MM.1S (cell line): ENCODE data around the gene SLC38A7.

ENCODE experiments used
- DNase-seq: peaks from one replicate; pipeline ENCODE4 v3.0.0-alpha.2; 2015
- H2AFZ ChIP-seq: fragments of 300-600 bp; sonication (generic); 2 replicates; pipeline ENCODE4 v1.6.0; 2016; ENCODE audit warnings: antibody characterized with exemption, low read length
- H3F3A ChIP-seq: fragments of 300-600 bp; sonication (generic); 2 replicates; pipeline ENCODE4 v1.6.1; 2016; ENCODE audit warnings: mild to moderate bottlenecking, antibody characterized with exemption, low read length, moderate library complexity, mixed read lengths; ENCODE audit not compliant: insufficient read depth
- H3K27ac ChIP-seq: fragments of 300-600 bp; sonication (generic); 2 replicates; pipeline ENCODE4 v1.5.1; 2016; ENCODE audit warnings: mild to moderate bottlenecking, low read length
- H3K27me3 ChIP-seq: fragments of 300-600 bp; sonication (generic); replicated peaks from 2 replicates; pipeline ENCODE4 v1.6.0; 2016; ENCODE audit warnings: low read length; ENCODE audit not compliant: insufficient read depth
- H3K36me3 ChIP-seq: fragments of 300-600 bp; sonication (generic); replicated peaks from 2 replicates; pipeline ENCODE4 v1.6.1; 2016; ENCODE audit warnings: mild to moderate bottlenecking, low read length, mixed read lengths; ENCODE audit not compliant: insufficient read depth
- H3K4me1 ChIP-seq: fragments of 300-600 bp; sonication (generic); 2 replicates; pipeline ENCODE4 v1.6.1; 2016; ENCODE audit warnings: low read length, mixed read lengths
- H3K4me2 ChIP-seq: fragments of 300-600 bp; sonication (generic); 2 replicates; pipeline ENCODE4 v1.6.0; 2016; ENCODE audit warnings: low read depth, low read length
- H3K4me3 ChIP-seq: fragments of 300-600 bp; sonication (generic); 2 replicates; pipeline ENCODE4 v1.5.1; 2016; ENCODE audit warnings: low read length, mixed read lengths
- H3K79me2 ChIP-seq: fragments of 300-600 bp; sonication (generic); 2 replicates; pipeline ENCODE4 v1.6.1; 2016; ENCODE audit warnings: mixed run types, low read length, mixed read lengths
- H3K9ac ChIP-seq: fragments of 300-600 bp; sonication (generic); 2 replicates; pipeline ENCODE4 v1.6.1; 2016; ENCODE audit warnings: low read length, mixed read lengths
- H3K9me2 ChIP-seq: fragments of 300-600 bp; sonication (generic); replicated peaks from 2 replicates; pipeline ENCODE4 v1.6.1; 2016; ENCODE audit warnings: mild to moderate bottlenecking, low read length, mixed read lengths; ENCODE audit not compliant: insufficient read depth
- H3K9me3 ChIP-seq: fragments of 300-600 bp; sonication (generic); replicated peaks from 2 replicates; pipeline ENCODE4 v1.6.1; 2016; ENCODE audit warnings: mild to moderate bottlenecking, low read length, mixed read lengths; ENCODE audit not compliant: insufficient read depth
- H4K20me1 ChIP-seq: fragments of 300-600 bp; sonication (generic); 2 replicates; pipeline ENCODE4 v1.6.1; 2016; ENCODE audit warnings: mild to moderate bottlenecking, low read length, moderate library complexity, mixed read lengths; ENCODE audit not compliant: insufficient read depth
- CTCF ChIP-seq: fragments of 300-600 bp; sonication (generic); IDR thresholded peaks from 2 replicates; pipeline ENCODE4 v1.5.1; 2016; ENCODE audit warnings: antibody characterized with exemption, low read length, mixed read lengths
- EZH2 ChIP-seq: fragments of 300-600 bp; sonication (generic); optimal IDR thresholded peaks from 2 replicates; pipeline ENCODE3; 2017; ENCODE audit warnings: low read depth, mild to moderate bottlenecking, antibody characterized with exemption, low read length, mixed read lengths
- EZH2phosphoT487 ChIP-seq: fragments of 300-600 bp; sonication (generic); IDR thresholded peaks from 2 replicates; pipeline ENCODE4 v1.6.1; 2018; ENCODE audit warnings: antibody characterized with exemption, low read length

Gene SLC38A7

GRCh38 chr16:58658796-58659211, 25.8 kb downstream of the SLC38A7 start:
- H3K4me3 ChIP-seq: no peak overlapping the region
- H3F3A ChIP-seq: no peaks in the 10 kb centered on the region
- H2AFZ ChIP-seq: no peak overlapping the region
- TF ChIP-seq CTCF (no peak), EZH2phosphoT487 (no peak), EZH2 (no peak)
- H3K27me3 ChIP-seq: no peaks in the 10 kb centered on the region
- H3K9ac ChIP-seq: no peak overlapping the region
- no peaks in the 10 kb centered on the region for H3K9me3 ChIP-seq
- no peak for DNase-seq
- H3K4me2 ChIP-seq: no peak overlapping the region
- no peaks in the 10 kb centered on the region for H4K20me1 ChIP-seq
- no peaks in the 10 kb centered on the region for H3K36me3 ChIP-seq
- H3K27ac ChIP-seq: no peak overlapping the region
- no peaks in the 10 kb centered on the region for H3K4me1 ChIP-seq
- H3K79me2 ChIP-seq: no peaks in the 10 kb centered on the region
- H3K9me2 ChIP-seq: no peaks in the 10 kb centered on the region

- no peak overlapping the region for H3K27ac ChIP-seq
- no peaks in the 10 kb centered on the region for H3K36me3 ChIP-seq
- no peaks in the 10 kb centered on the region for H3K9me2 ChIP-seq
- H3K9ac ChIP-seq: no peak overlapping the region
- H3K27me3 ChIP-seq: no peaks in the 10 kb centered on the region
- TF ChIP-seq EZH2 (no peak), CTCF (no peak)
- no peak for DNase-seq
- H4K20me1 ChIP-seq: no peaks in the 10 kb centered on the region
- no peaks in the 10 kb centered on the region for H3K79me2 ChIP-seq
- H3K4me2 ChIP-seq: no peak overlapping the region
- no peak overlapping the region for H3K4me3 ChIP-seq
- H2AFZ ChIP-seq: no peak overlapping the region
- no peaks in the 10 kb centered on the region for H3K4me1 ChIP-seq
- H3F3A ChIP-seq: no peaks in the 10 kb centered on the region
- H3K9me3 ChIP-seq: no peaks in the 10 kb centered on the region
Observed at GRCh38 chr16:58656899-58657298, 27.7 kb downstream of the SLC38A7 start.

- Histone ChIP-seq H3K27me3 (no peaks in the 10 kb centered on the region), H4K20me1 (no peaks in the 10 kb centered on the region), H3K9me2 (no peaks in the 10 kb centered on the region), H3K27ac (no peak overlapping the region), H3K9me3 (no peaks in the 10 kb centered on the region), H3K4me2 (no peak overlapping the region), H3K36me3 (no peaks in the 10 kb centered on the region), H2AFZ (no peak overlapping the region), H3K9ac (no peak overlapping the region), H3F3A (no peaks in the 10 kb centered on the region), H3K4me1 (no peaks in the 10 kb centered on the region), H3K4me3 (no peak overlapping the region), H3K79me2 (no peaks in the 10 kb centered on the region)
- TF ChIP-seq EZH2 (no peak), EZH2phosphoT487 (no peak), CTCF (no peak)
- DNase-seq: no peak
Observed at GRCh38 chr16:58655215-58655596, 29.4 kb downstream of the SLC38A7 start.
